Activated CD4-positive, CD25-positive, alpha-beta regulatory T cell treated with anti-CD3 and anti-CD28 coated beads, Interleukin-2, amount 50 U/mL, for 24 hours (primary cell): ENCODE results near the gene TMEM132D.

ENCODE experiments used
- ATAC-seq, 2 donors: fragments of 150-1000 bp; cut with Tn5 transposase; one replicate each; pipeline ENCODE4 v1.10.0; 2021; ENCODE audit warnings: mild to moderate bottlenecking in 1 of 2, moderate library complexity in 1 of 2

The TMEM132D gene

DNA sequence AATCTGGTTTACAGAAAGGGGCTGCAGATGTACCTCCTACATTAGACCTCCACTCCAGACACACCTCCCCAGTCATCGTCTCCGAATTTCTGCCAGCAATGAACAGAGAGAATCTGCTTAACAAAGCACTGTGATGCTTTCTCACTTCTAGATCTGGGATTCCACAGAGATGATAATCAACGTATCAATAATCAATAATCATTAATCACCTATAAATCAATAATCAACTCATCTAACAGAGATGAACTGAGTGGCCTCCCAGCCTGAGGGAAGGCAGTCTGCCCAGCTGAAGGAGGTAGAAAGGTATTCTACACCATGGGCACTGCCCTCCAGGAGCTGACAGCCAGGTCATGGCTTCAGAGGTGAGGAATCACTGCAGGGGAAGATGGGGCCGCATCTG is 183.2 kb downstream of the TMEM132D start:
- no peak for ATAC-seq

DNA sequence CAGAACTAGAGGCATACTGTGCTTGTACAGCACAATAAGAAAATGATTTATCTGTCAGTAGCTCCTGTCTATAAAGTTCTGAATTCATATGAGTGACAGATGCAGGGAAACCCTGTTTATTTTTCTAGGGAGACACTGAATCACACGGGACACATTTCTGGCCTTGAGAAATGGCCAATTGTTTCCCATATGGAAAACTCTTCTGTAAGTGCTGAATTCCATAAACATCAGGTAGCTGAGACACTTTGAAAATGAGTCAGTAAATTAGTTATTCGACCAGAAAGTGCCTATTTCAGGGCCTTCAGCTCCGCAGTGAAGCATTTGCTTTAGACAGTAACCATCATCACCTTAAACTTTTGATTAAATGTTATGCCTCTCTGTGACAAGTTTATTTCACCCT is 184.4 kb downstream of the TMEM132D start:
- no peak for ATAC-seq

DNA sequence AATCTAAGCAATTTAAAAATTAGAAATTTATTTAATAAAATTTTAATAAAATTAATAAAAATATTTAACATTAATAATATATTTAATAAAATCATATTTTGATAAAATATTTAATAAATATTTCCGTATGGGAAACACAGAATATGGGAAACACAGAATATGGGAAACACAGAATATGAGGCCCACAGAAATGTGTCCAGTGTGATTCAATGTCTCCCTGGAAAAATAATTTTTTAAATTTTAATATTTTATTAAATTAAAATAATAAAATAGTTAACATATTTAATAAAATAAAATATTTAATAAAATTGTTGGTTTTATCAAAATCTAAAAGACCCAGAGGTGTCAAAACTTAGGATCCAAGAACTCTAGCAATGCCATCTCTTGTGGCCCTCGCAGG is 186.4 kb downstream of the TMEM132D start:
- ATAC-seq: no peak

DNA sequence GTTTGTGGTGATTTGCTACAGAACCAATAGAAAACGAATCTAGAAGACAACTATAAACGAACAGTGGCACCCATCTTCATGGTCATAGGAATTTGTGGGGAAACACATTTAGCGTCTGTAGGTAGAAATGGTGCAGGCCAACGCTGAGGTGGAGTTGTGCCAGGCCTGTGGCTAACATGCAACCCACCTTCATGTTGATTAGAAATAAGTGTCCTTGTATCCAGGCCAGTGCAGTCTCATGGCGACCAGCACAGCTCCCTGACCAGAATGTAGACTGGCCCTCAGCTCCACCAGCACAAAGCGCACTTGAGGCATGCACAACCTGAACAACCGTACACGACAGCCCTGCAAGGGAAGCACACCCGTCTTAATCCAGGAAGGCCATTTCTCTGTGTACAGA is 187.0 kb downstream of the TMEM132D start:
- ATAC-seq: no peak

DNA sequence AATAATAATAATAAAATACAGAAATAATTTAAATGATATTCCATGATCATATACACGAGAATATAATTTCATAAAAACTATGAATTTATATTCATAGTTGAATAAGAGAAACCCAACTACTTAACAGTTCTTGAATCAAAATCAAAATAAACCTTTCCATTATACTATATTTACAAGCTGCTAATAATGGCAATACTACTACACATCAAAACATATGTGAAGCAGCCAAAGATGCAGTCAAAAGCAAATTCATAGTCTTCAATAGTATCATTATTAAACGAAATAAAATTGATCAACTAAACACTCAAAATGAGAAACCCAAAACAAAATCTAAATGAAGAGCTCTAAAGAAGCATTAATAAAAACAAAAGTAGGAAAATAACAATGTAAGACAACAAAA is 197.1 kb downstream of the TMEM132D start:
- no peak for ATAC-seq

DNA sequence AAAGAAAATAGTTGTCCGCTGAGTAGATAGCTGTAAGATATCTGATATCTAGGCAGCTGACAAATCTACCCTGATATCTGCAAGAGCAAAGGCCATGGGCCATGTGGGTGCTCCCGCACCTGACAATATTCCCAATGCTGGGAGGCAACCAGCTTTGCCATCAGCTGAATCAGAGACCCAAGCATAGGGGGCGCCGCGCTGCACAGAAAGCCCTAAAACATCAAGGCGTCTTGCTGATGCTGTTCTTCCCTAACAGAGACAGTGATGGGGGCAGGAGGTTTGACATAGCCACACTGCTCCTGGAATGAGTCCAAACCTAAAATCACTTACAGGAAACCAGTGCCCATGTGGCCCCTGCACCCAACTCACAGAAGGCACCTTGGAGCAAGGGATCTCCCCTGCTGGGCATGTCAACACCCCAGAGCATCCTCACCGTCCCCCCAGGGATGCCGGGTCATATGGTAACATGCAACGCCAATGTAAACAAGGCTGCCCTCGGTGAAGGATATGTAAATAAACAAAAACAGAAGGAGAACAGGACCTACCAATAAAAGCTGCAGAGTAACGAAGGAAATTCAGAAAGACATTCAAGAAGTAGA is 199.5 kb downstream of the TMEM132D start:
- ATAC-seq: no peak

DNA sequence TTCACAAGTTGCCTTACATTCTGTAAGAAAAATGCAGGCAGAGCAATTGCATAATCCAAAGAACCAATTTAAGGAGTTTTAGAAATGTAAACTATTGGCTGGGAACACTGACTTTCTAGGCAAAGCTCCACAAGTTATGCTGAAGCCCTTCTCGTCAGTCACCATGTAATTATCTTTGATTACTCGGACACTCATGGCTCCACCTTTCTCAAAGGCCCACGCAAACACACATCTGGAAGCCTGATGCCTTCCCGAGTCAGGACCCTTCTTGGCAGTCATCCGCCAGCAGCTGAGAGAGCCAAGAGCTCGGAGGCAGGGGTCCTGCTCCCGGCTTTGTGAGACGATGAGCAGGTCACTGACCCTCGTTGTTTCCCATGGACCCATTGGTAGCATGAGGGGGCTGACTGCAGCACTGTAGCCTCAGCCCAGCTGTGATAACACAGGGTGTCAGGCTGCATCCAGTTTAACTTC is 202.2 kb downstream of the TMEM132D start:
- ATAC-seq: no peak

DNA sequence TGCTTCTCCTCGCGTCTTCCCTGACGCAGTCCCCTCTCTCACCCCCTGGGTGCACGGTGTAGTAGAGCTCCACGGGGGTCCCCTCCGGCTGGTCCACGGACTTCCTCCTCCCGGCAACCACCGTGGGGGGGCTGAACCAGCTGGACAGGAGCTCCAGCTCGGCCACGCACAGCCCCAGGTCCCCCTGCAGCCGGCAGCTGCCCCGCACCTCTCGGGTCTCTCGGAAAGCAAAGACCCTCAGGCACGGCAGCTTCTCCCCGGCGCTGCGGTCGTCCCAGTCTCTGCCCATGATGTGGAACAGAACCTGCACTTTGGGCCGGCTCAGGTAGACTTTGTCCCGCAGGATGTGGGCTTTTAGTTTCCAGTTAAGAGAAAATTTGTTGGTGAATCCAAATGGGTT is 203.8 kb downstream of the TMEM132D start:
- no peak for ATAC-seq

DNA sequence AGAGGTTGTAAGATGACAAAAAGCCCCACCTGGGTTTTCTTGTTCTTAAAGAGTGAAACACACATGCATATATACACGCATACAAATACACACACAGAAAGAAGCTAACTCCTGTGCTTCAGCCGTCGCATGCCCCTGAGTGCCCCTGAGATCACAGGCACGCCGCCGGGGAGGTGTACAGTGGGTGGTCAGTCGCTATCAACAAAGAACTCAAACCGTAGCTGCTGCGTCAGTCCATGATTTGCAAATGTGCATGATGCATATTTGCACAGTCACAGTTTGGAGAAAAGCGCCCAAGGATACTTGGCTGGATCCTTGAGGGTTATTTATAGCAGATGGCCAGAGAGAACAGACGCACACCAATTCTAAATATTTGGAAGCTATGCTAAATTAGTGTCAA is 206.9 kb downstream of the TMEM132D start:
- ATAC-seq: no peak

DNA sequence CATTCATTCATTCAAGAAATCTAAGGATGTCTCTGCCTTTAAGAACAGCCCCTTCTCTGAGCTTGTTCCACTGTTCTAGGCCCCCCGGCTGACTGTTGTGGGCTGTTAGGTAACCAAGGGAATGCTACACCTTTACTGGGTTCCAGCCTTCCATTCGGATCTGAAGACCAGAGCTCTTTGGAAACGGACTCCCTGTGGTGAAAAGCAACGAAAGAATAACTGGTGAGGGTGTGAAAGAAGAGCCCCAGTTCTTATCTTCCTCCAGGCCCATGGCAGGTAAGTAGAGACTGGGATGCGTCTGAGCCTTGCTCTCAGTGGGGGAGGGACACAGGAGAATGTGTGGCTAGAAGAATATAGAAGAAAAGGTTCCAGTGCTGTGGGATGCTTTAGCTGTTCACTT is 207.4 kb downstream of the TMEM132D start:
- ATAC-seq: no peak

DNA sequence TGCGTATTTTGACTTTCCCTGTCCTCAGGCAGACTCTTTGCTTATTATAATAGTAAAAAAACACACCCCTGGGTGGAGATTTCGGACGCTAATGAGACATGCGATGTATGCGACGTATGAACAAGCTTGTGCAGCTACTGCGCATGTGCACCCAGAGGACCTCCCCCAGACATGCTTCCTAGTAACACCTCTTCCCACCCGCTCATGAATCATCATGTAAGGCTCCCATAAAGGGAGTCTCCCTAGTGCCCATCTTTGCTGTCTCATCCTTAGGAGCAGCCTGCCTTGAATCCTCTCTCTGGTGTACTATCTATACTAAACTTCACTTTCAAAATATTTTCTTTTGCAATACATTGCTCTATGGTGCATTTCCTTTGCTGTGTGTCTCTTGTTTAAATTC is 210.1 kb downstream of the TMEM132D start:
- ATAC-seq: no peak

DNA sequence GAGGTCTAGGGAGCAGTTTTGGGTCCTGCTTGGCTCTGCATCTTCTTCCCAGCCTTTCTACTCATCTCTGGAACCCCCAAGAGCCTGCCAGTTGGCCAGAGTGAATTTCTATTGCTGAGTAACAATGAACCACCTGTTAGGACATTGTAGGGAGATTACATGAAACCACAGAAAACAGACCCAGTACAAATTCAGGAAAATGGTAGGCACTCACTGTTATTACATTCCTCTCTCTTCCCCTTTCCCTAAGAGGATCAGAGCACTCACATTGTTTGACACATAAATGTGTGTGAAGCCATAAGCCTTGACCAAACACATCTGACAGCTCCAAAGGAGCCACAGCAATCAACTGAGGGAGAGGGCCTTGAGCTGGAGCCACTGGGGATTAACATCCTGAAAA is 216.1 kb downstream of the TMEM132D start:
- no peak for ATAC-seq

DNA sequence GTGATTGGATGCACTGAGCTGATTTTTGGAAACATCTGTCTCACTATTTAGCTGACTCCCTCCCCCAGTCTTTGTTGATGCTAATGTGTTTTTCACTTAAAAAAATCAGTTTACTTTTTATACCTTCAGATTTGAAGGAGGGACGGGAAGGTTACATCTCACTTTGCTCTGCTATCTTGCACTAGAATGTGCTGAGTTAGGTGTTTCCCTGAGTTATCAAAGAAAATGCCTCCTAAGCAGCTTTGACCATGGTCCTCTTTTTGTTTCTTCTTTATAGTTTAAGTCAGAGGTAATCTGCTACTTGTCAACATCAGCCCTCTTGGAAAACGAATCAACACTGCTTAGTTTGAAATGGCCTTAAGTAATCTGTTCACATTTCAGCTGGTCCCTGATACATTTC is 222.0 kb downstream of the TMEM132D start:
- ATAC-seq: no peak

DNA sequence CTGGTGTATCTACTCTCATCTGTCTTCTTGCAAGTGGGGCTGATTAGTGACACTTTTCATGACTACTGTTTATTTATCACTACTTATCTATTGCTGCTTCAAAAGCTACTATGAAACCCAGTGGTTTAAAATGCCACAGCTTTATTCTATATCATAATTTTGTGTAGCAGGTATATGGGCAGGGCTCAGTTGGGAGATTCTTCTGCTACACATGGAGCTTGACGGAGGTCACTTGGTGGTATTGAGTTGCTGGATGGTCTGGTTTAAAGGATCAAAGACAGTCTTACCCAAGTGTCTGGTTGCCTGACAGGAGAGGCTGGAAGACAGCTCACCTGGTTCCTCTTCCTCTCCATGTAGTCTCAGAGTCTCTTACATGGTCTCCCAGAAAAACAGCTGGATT is 222.7 kb downstream of the TMEM132D start:
- ATAC-seq: no peak

DNA sequence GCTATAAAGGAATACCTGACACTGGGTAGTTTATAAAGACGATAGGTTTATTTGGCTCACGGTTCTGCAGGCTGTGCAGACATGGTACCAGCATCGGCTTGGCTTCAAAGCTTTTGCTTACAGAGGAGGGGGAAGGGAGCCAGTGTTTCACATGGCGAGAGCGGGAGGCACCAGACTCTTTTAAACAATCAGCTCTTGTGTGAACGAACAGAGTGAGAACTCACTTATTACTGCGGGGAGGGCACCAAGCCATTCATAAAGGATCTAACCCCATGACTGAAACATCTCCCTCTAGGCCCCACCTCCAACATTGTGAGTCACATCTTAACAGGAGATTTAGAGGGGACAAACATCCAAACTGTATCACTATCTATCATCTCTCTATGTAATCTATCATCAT is 227.4 kb downstream of the TMEM132D start:
- no peak for ATAC-seq

DNA sequence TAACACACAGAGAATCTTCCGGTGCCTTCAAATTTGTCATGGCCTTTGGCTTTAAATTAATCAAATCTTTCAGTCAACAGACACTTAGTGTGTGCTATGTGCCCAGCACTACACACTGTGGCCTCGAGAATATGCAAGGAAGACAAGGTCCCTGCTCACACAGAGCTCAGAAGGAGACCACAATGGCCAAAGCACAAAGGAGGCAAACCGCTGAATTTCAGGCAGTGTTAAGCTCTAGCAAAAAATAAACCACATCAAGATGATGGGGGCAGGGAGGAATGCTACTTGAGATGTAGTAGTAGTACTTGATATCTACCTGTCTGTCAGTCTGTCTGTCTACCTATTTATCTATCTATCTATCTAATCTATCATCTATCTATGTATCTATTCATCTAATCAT is 227.9 kb downstream of the TMEM132D start:
- ATAC-seq: no peak

DNA sequence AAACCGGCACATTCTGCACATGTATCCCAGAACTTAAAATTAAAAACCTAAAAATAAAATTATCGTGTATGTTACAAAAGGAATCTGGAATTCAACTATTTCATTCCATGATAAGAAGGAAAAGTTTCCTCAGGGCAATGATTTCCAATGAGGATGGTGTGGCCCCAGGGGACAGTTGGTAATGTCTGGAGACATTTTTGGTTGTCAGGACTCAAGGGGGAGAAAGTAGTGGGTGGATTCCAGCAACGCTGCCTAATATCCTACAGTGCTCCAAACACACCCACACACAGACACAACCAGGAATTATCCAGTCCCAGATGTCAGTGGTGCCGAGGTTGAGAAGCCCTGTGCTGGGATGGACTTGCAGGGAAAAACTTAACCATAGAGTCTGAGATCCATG is 228.3 kb downstream of the TMEM132D start:
- no peak for ATAC-seq

DNA sequence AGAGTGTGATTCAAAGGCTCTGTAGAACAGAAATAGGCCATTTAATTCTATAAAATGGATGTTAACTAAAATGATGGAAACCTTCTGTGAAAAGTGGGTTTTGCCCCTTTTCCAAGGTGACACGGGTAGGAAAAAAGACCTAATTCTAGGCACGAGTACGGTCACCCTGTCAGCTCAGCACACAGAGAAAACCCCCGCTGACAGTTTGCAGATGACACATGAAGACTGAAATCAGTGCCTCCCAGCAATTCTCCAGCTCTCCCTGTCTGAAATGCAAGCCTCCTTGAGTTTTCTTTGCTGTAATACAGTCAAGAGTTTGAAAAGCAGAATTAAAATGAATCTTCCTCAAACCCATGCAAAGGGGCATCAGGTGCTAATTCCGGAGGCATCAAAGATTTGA is 230.0 kb downstream of the TMEM132D start:
- ATAC-seq: no peak

DNA sequence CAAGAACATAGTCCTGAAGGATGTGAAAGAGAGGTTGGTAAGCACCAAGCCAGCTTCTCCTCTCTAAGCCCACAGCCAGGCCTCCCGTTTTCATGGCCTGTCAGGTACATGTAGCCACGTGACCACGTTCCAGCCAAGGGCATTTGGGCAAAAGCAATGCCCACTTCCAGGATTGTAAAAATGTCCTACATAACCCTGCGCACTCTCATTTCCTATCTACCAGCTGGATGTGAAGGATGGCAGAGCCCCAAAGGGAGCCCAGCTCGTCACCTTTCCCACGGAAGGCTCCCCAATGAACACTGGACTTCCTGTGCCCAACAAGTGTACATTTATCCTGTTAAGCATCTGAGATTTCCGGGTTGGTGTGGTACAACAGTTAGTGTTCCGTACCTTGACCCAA is 231.7 kb downstream of the TMEM132D start:
- ATAC-seq: no peak

DNA sequence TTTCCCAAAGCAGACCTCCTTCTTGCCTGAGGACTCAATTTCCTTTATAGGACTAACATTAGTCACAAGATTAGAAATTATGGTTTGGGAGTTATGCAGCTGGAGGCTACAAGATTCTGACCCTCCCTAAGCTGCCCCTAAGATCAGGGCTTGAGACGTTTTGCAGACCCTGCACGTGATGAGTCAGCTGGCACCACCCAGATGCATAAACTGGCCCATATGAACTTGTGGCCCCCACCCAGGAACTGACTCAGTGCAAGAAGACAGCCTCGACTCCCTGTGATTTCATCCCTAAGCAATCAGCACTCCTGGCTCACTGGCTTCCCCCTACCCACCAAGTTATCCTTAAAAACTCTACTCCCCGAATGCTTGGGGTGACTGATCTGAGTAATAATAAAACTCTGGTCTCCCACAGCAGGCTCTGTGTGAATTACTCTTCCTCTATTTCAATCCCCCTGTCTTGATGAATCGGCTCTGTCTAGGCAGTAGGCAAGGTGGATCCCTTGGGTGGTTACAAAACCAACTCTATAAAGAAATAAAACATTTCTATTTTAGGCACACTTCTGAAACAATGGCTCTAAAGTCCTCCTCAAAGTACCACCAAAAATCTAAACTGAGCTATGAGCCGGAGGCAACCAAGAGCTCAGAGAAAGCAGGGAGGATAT is 233.4 kb downstream of the TMEM132D start:
- ATAC-seq: no peak

DNA sequence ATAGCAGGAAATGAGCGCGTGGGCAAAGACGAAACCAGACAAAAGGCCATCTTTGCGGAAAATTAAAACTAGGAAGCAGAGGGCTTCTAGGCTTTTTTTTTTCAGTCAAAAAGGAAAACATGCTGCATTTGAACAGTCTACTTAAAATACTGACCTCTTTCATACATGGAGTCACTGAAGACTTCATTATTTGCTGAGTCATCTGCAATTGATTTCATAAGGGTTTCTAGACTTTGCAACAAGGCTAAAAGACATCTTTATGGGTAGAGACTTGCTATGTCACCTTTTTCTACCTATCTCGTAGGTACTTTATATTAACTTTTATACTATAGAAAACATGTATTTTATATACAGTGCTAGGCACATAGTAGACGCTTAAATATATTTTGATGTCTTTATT is 238.4 kb downstream of the TMEM132D start:
- no peak for ATAC-seq

DNA sequence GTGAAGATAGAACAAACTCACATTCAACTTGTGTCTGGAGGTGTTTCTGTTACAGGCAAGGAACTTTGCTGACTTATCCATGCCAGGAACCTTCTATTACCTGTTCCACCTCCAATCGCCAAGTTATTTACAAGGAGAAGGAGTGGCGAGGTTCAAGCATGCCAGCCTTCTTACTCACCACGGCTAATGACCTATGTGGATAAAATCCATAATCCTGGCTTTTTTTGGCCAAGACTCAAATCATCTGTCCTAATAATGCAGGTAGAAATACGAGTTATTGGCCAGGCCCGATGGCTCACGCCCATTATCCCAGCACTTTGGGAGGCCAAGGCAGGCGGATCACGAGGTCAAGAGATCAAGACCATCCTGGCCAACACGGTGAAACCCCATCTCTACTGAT is 241.6 kb downstream of the TMEM132D start:
- no peak for ATAC-seq

DNA sequence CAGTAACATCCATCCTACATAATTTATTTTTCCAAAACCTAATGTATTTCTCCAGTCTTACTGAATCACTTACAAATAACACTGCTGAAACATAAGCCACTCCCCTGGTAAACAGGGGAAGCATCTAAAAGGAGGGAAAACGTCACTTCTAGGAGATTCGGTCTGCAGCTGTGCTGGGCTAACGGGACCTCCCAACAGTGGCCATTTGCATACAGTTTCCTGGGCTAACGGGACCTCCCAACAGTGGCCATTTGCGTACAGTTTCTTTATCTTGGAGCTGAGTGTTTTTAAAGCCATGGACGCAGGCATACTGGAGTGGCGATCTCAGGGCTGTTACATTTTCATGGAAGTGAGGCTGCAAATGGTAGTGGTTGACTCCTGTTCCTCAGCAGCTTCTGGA is 242.9 kb downstream of the TMEM132D start:
- ATAC-seq: no peak

DNA sequence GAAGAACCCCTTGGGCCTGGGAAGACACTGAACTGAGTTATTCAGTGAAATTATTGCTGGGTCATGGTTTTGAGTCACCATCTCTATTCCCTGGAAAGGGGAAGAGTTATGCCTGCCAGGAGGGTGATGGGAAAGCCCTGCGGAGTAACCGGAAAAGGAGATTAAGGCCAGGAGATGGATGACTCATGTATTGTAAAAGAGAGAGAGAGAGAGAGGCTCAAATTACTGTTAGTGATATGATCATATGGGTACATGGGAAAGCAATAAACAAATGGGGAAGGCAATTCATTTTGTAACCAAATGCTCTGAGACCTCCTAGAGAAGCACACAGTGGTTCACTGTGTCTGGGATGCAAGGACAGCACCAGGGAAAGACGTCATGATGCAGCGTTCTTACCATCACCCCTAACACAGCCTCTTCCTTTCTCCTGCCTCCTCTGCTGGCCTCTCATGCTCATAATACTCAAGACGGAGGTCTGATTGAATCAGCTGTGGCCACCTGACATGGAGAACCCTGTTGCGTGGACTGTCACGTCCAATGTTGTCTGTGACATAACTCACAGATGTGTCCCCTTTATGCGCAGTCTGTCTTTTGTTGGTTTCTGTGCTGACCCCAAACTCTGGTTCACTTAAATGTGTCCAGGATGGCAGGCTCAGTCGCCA is 243.7 kb downstream of the TMEM132D start:
- ATAC-seq: no peak

DNA sequence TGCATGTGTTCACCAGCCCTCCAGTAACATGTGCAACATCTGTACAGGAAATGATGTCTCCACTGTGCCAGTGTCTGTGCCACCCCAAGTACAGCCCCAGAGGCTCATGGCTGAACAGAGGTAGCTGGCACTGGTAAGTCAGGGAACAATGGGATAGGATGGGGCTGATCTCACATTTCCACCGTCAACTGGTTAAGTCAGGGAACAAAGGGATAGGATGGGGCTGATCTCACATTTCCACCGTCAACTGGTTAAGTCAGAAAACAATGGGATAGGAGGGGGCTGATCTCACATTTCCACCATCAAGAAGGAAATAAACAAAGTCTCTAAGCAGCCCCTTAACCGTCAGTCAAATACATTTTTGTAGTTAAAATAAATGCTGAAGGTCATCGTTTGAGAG is 246.6 kb downstream of the TMEM132D start:
- no peak for ATAC-seq
